HG02852 (cell line): ENCODE results near the gene EHHADH.

Experiments
- ATAC-seq: cut with Tn5 transposase; IDR thresholded peaks from one replicate; pipeline ENCODE4 v1.9.1; 2021; ENCODE audit warnings: mild to moderate bottlenecking, moderate library complexity; ENCODE audit not compliant: unreplicated experiment

The EHHADH gene

GRCh38 chr3:185151101-185151963, 102.5 kb downstream of the EHHADH start:
- ATAC-seq = no peak

DNA sequence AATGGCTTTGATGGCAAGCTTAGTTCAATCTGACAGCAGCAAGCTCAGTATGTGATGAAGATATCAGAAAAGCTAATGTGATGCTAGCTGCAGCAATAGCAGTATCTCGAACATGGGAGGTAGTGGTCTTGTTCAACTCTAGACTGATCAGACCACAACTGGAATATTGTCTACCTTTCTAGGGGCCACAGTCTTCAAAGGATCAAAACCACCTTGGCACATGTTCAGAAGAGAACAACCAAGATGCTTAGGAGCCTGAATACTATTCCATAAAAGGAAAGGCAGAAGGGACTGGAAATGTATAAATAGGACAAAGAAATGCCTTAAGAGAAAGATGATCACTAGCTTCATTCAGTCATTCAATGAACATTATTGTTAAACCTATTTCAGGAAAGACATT, 103.3 kb downstream of the EHHADH start:
- no peak for ATAC-seq

- ATAC-seq = no peak
Measured at GRCh38 chr3:185149591-185149990, 104.3 kb downstream of the EHHADH start.

GRCh38 chr3:185145511-185145910, 108.3 kb downstream of the EHHADH start:
- no peak for ATAC-seq

DNA sequence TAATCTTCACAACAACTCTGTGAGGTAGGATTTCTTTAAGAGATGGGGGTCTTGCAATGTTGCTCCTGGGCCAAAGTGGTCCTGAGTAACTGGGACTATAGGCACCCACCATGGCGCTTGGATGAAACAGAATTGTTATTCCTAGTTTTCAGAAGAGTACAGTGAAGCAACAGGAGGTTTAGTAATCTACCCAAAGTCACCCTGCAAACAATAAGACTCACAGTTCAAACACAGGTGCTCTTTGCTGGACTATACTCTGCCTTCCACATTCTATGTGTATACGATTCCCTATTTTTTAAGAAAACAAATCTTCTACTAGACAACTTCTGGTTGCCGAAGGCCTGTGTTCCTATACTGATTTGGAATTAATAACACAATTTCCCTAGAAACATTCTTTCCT, 109.1 kb downstream of the EHHADH start:
- ATAC-seq = no peak
